Epithelial cell of esophagus (primary cell): Measurements from ENCODE around the gene ZNF600.
"Not testable (repeated sequence)": the region's sequence is repeated elsewhere in the genome, so short reads cannot be mapped to it uniquely, and the experiment has no call there.

Source experiments
- DNase-seq: peaks from one replicate; pipeline ENCODE4 v3.0.0; 2010; ENCODE audit warnings: low read depth
- H3K4me3 ChIP-seq: 2 replicates; pipeline ENCODE4 v1.5.1; 2011; ENCODE audit warnings: mild to moderate bottlenecking, low read length, control low read depth
- CTCF ChIP-seq: IDR thresholded peaks from 2 replicates; pipeline ENCODE4 v1.5.1; 2011; ENCODE audit warnings: low read depth, mild to moderate bottlenecking, low read length, control low read depth, inconsistent platforms; ENCODE audit not compliant: insufficient read depth; ENCODE audit errors: missing control alignments

The ZNF600 gene

GRCh38 chr19:52789440-52789839 lies 2.8 kb upstream of the ZNF600 start:
- H3K4me3 ChIP-seq: no peak overlapping the region
- no peak for TF ChIP-seq CTCF
- no peak for DNase-seq

GRCh38 chr19:52786078-52786463 lies 520 bp downstream of the ZNF600 start:
- H3K4me3 ChIP-seq: peak overlapping the region; percentile 80
- no peak for TF ChIP-seq CTCF
- peak; percentile 28 for DNase-seq

GRCh38 chr19:52785506-52785905 lies 1.1 kb downstream of the ZNF600 start:
- H3K4me3 ChIP-seq: peak overlapping the region; percentile 80
- no peak for DNase-seq
- no peak for TF ChIP-seq CTCF

GRCh38 chr19:52782864-52783263 lies 3.7 kb downstream of the ZNF600 start:
- H3K4me3 ChIP-seq: not testable (repeated sequence)

GRCh38 chr19:52778811-52779210 lies 7.8 kb downstream of the ZNF600 start:
- no peak for TF ChIP-seq CTCF
- DNase-seq: no peak
- no peak overlapping the region for H3K4me3 ChIP-seq

More at GRCh38 chr19:52782864-52783263, 3.7 kb downstream of the ZNF600 start:
- not testable (repeated sequence) for DNase-seq

GRCh38 chr19:52756447-52756846 lies 30.1 kb downstream of the ZNF600 start:
- not testable (repeated sequence) for H3K4me3 ChIP-seq, DNase-seq

- DNase-seq: no peak
- TF ChIP-seq CTCF: no peak
- H3K4me3 ChIP-seq: no peak overlapping the region
These were observed 36.8 kb downstream of the ZNF600 start for GRCh38 chr19:52749780-52750179.

GRCh38 chr19:52748336-52748950 lies 38.1 kb downstream of the ZNF600 start:
- peak; percentile 34 for TF ChIP-seq CTCF
- no peak overlapping the region for H3K4me3 ChIP-seq
- DNase-seq: peak; percentile 55

- DNase-seq: peak; percentile 39
- H3K4me3 ChIP-seq: not testable (repeated sequence)
These were observed 40.7 kb downstream of the ZNF600 start for GRCh38 chr19:52745919-52746318.
